Astrocyte (in vitro differentiated cells and primary cell): Measurements from ENCODE around the gene AP1B1. TPM values are rescaled to one million over a fixed set of nuclear protein-coding genes. Genes with fewer than 3 reads are reported as not detected.

Experiments used
- DNase-seq: peaks from one replicate; pipeline ENCODE4 v3.0.0-alpha.2; 2010; ENCODE audit warnings: low read depth
- FAIRE-seq: peaks from 2 replicates; lab custom pipeline; 2011; peaks lifted over from hg19 to GRCh38; lab: Jason Lieb, UNC
- H2AFZ ChIP-seq: 2 replicates; pipeline ENCODE4 v1.6.0; 2012; ENCODE audit warnings: low read depth, low read length, inconsistent platforms
- H3K27ac ChIP-seq: 2 replicates; pipeline ENCODE4 v1.5.1; 2011; ENCODE audit warnings: low read depth, low read length, inconsistent platforms
- H3K27me3 ChIP-seq: 2 replicates; pipeline ENCODE4 v1.6.0; 2011; ENCODE audit warnings: low read length, inconsistent platforms; ENCODE audit not compliant: insufficient read depth
- H3K36me3 ChIP-seq: 2 replicates; pipeline ENCODE4 v1.5.1; 2011; ENCODE audit warnings: low read length, inconsistent platforms; ENCODE audit not compliant: insufficient read depth
- H3K4me1 ChIP-seq: 2 replicates; pipeline ENCODE4 v1.5.1; 2011; ENCODE audit warnings: low read length, inconsistent platforms; ENCODE audit not compliant: insufficient read depth
- H3K4me2 ChIP-seq: 2 replicates; pipeline ENCODE4 v1.6.0; 2012; ENCODE audit warnings: low read length, inconsistent platforms
- H3K4me3 ChIP-seq: 2 replicates; pipeline ENCODE4 v1.5.1; 2011; ENCODE audit warnings: low read depth, mild to moderate bottlenecking, low read length, inconsistent platforms; ENCODE audit not compliant: insufficient read depth
- H3K79me2 ChIP-seq: 2 replicates; pipeline ENCODE4 v1.6.0; 2012; ENCODE audit warnings: mild to moderate bottlenecking, low read length, inconsistent platforms; ENCODE audit not compliant: insufficient read depth
- H3K9ac ChIP-seq: 2 replicates; pipeline ENCODE4 v1.6.0; 2012; ENCODE audit warnings: mild to moderate bottlenecking, low read length, inconsistent platforms
- H3K9me3 ChIP-seq: 2 replicates; pipeline ENCODE4 v1.5.1; 2012; ENCODE audit warnings: low read depth, mild to moderate bottlenecking, low read length, inconsistent platforms; ENCODE audit not compliant: insufficient read depth
- H4K20me1 ChIP-seq: 2 replicates; pipeline ENCODE4 v1.6.0; 2012; ENCODE audit warnings: low read length, inconsistent platforms; ENCODE audit not compliant: insufficient read depth
- H3K27ac Mint-ChIP-seq: one replicate; pipeline ENCODE4 v1.8.0; 2021; ENCODE audit warnings: mild to moderate bottlenecking, mixed read lengths; ENCODE audit not compliant: unreplicated experiment
- H3K27me3 Mint-ChIP-seq: one replicate; pipeline ENCODE4 v1.8.0; 2021; ENCODE audit warnings: low read depth, mixed read lengths; ENCODE audit not compliant: unreplicated experiment
- H3K36me3 Mint-ChIP-seq: one replicate; pipeline ENCODE4 v1.8.0; 2021; ENCODE audit warnings: low read depth, mixed read lengths; ENCODE audit not compliant: unreplicated experiment
- H3K4me1 Mint-ChIP-seq: one replicate; pipeline ENCODE4 v1.8.0; 2021; ENCODE audit warnings: low read depth, mixed read lengths; ENCODE audit not compliant: unreplicated experiment
- H3K4me3 Mint-ChIP-seq: one replicate; pipeline ENCODE4 v1.8.0; 2021; ENCODE audit warnings: mild to moderate bottlenecking, moderate library complexity, mixed read lengths; ENCODE audit not compliant: unreplicated experiment
- H3K9me3 Mint-ChIP-seq: one replicate; pipeline ENCODE4 v1.8.0; 2021; ENCODE audit warnings: mild to moderate bottlenecking, mixed read lengths; ENCODE audit not compliant: unreplicated experiment
- EZH2 ChIP-seq: IDR thresholded peaks from 2 replicates; pipeline ENCODE4 v1.6.1; 2012; ENCODE audit warnings: mild to moderate bottlenecking, low read length, inconsistent platforms; ENCODE audit not compliant: insufficient read depth
- total RNA-seq: library from RNA; stranded (reverse); gene quantifications from 2 replicates; pipeline ENCODE4 v1.2.1, GENCODE V29; 2021
- TF ChIP-seq, protein P1 (sequence below): IDR thresholded peaks from 2 replicates; pipeline ENCODE4 v1.5.1; 2011; ENCODE audit warnings: low read depth, mild to moderate bottlenecking, inconsistent platforms, low read length, moderate library complexity; ENCODE audit not compliant: insufficient read depth

AP1B1 gene
- total RNA-seq, 1 donor from 2014 or later, result 69.5 TPM

GRCh38 chr22:29337631-29338284 is 50.6 kb downstream of the AP1B1 start:
- Histone ChIP-seq H3K4me3 (no peak overlapping the region), H3K79me2 (no peaks in the 10 kb centered on the region), H2AFZ (no peak overlapping the region), H3K9me3 (no peaks in the 10 kb centered on the region), H3K27me3 (no peaks in the 10 kb centered on the region), H3K9ac (no peak overlapping the region), H3K36me3 (peaks cover 23% of the 10 kb centered on the region), H3K4me1 (peaks cover under 1% of the 10 kb centered on the region), H3K27ac (no peak overlapping the region), H4K20me1 (peaks cover 33% of the 10 kb centered on the region), H3K4me2 (no peak overlapping the region)
- H3K36me3 Mint-ChIP-seq, result peaks cover 35% of the 10 kb centered on the region
- DNase-seq (no peak), FAIRE-seq (no peak)
- no peaks in the 10 kb centered on the region for H3K9me3 Mint-ChIP-seq
- no peak overlapping the region for H3K27ac Mint-ChIP-seq
- no peak overlapping the region for H3K4me3 Mint-ChIP-seq
- TF ChIP-seq EZH2, result no peak
- TF ChIP-seq, protein P1, sequence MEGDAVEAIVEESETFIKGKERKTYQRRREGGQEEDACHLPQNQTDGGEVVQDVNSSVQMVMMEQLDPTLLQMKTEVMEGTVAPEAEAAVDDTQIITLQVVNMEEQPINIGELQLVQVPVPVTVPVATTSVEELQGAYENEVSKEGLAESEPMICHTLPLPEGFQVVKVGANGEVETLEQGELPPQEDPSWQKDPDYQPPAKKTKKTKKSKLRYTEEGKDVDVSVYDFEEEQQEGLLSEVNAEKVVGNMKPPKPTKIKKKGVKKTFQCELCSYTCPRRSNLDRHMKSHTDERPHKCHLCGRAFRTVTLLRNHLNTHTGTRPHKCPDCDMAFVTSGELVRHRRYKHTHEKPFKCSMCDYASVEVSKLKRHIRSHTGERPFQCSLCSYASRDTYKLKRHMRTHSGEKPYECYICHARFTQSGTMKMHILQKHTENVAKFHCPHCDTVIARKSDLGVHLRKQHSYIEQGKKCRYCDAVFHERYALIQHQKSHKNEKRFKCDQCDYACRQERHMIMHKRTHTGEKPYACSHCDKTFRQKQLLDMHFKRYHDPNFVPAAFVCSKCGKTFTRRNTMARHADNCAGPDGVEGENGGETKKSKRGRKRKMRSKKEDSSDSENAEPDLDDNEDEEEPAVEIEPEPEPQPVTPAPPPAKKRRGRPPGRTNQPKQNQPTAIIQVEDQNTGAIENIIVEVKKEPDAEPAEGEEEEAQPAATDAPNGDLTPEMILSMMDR, result no peak
- H3K4me1 Mint-ChIP-seq, result peaks cover 3% of the 10 kb centered on the region
- no peaks in the 10 kb centered on the region for H3K27me3 Mint-ChIP-seq

DNA sequence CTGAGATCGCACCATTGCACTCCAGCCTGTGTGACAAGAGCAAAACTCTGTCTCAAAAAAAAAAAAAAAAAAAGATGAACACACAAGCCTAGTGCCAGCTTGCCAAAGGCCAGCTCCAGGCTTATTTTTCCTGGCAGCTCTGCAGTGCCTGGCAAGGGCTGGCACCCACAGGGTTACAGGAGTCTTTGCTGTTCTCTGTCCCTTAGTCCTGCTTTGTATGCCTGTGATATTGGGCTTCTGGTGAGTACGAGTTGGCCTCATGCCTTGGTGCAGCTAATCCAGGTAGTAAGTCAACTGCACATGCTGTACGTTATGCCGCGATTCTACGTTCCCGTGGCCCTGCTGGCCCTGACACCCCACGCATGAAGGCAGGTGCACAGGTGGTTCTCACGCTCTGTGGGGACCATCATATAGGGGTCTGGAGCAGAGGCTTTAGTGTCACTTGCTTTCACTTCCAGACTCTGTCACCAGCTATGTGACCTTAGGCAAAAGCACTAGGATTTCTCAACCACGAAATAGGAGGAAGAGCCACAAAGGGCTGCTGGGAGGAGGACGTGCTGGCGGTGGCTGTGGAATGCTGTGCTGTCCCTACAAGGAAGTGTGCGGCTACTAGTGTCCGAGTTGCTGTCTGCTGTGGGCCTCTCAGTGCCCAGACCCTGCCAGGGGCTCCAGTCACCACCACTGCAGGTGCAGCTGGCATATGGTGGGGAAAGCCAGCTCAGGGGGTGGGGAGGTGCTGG is 51.4 kb downstream of the AP1B1 start:
- TF ChIP-seq EZH2, result no peak
- H3K4me3 Mint-ChIP-seq, result no peak overlapping the region

DNA sequence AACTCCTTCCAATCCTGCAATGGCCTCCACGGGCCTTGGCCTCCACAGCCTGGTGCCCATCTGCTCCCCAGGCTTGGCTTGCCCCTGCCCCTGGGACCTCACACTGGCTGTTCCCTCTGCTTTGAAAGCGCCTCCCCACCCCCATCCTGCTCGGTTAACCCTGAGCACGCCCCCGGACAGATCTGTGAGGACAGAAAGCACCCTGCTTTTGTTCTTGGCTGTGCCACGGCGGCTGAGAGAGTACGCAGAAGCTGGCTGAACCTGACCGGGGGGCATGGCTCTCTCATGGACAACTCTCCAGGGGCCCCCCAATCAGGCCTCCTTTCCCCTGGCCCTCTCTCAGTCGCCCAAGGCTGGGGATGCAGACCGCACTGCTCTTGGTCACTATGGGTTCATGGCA is 52.7 kb downstream of the AP1B1 start:
- Histone ChIP-seq H3K4me3 (no peak overlapping the region), H4K20me1 (peaks cover 26% of the 10 kb centered on the region), H3K9ac (no peak overlapping the region), H3K36me3 (peaks cover 13% of the 10 kb centered on the region), H3K27ac (no peak overlapping the region), H2AFZ (no peak overlapping the region), H3K9me3 (no peaks in the 10 kb centered on the region), H3K4me1 (peaks cover 9% of the 10 kb centered on the region), H3K79me2 (no peaks in the 10 kb centered on the region), H3K4me2 (no peak overlapping the region), H3K27me3 (no peaks in the 10 kb centered on the region)
- FAIRE-seq (no peak), DNase-seq (no peak)
- TF ChIP-seq, protein P1, result no peak
- TF ChIP-seq EZH2, result no peak
- Mint-ChIP-seq H3K36me3 (peaks cover 31% of the 10 kb centered on the region), H3K4me1 (peaks cover 6% of the 10 kb centered on the region), H3K27ac (no peak overlapping the region), H3K27me3 (no peaks in the 10 kb centered on the region), H3K4me3 (no peak overlapping the region), H3K9me3 (no peaks in the 10 kb centered on the region)

More for the DNA sequence above, 51.4 kb downstream of the AP1B1 start:
- Histone ChIP-seq H3K9me3 (no peaks in the 10 kb centered on the region), H3K4me3 (no peak overlapping the region), H3K4me1 (no peaks in the 10 kb centered on the region), H3K27me3 (no peaks in the 10 kb centered on the region), H3K27ac (no peak overlapping the region), H4K20me1 (peaks cover 26% of the 10 kb centered on the region), H2AFZ (no peak overlapping the region), H3K4me2 (no peak overlapping the region), H3K36me3 (peaks cover 21% of the 10 kb centered on the region), H3K9ac (no peak overlapping the region), H3K79me2 (no peaks in the 10 kb centered on the region)
- H3K36me3 Mint-ChIP-seq, result peaks cover 30% of the 10 kb centered on the region
- peaks cover 3% of the 10 kb centered on the region for H3K4me1 Mint-ChIP-seq
- H3K9me3 Mint-ChIP-seq, result no peaks in the 10 kb centered on the region
- no peak for FAIRE-seq
- H3K27me3 Mint-ChIP-seq, result no peaks in the 10 kb centered on the region
- no peak overlapping the region for H3K27ac Mint-ChIP-seq
- DNase-seq, result no peak
